ENCODE measurements around the gene NEDD4L.

DNA sequence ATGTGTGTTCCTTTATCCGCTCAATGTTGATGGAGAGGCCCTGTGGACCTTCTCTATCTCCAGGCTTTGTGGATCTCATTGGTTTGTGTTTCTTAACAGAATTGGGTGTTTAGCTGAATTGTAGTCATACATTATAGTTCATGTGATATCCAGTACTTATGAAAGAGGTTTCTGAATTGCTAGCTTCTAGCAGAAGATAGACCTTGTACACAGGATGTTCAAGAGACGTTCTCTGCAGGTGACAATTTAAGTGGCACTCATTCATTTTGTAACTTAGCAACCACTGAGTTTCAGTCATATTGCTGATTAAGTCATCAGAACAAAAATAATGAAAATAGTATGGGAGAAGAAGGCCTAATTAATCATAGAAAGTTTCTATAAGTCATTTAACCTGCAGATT is 305.6 kb downstream of the NEDD4L start:
- TF ChIP-seq, protein P1, sequence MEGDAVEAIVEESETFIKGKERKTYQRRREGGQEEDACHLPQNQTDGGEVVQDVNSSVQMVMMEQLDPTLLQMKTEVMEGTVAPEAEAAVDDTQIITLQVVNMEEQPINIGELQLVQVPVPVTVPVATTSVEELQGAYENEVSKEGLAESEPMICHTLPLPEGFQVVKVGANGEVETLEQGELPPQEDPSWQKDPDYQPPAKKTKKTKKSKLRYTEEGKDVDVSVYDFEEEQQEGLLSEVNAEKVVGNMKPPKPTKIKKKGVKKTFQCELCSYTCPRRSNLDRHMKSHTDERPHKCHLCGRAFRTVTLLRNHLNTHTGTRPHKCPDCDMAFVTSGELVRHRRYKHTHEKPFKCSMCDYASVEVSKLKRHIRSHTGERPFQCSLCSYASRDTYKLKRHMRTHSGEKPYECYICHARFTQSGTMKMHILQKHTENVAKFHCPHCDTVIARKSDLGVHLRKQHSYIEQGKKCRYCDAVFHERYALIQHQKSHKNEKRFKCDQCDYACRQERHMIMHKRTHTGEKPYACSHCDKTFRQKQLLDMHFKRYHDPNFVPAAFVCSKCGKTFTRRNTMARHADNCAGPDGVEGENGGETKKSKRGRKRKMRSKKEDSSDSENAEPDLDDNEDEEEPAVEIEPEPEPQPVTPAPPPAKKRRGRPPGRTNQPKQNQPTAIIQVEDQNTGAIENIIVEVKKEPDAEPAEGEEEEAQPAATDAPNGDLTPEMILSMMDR (conservative IDR thresholded peaks at IDR 0.05): no peak
- TF ChIP-seq EZH2 (IDR thresholded peaks at IDR 0.05; ENCODE audit: low read depth): no peak

Data from PC-9 (cell line).